Activated CD4-positive, alpha-beta T cell treated with anti-CD3 and anti-CD28 coated beads for 48 hours (primary cell): ENCODE measurements around the gene MYADML2.

Source experiments
- DNase-seq: peaks from one replicate; pipeline ENCODE4 v3.0.0-alpha.2; 2020

The MYADML2 gene

GRCh38 chr17:81909966-81910839 is 36.8 kb downstream of the MYADML2 start:
- DNase-seq, result no peak

GRCh38 chr17:81909231-81909630 is 37.8 kb downstream of the MYADML2 start:
- DNase-seq, result no peak

GRCh38 chr17:81908793-81909192 is 38.2 kb downstream of the MYADML2 start:
- no peak for DNase-seq

- no peak for DNase-seq
These were observed 39.6 kb downstream of the MYADML2 start for GRCh38 chr17:81907219-81908145.

GRCh38 chr17:81906476-81907218 is 40.4 kb downstream of the MYADML2 start:
- no peak for DNase-seq

- no peak for DNase-seq
These were observed 41.0 kb downstream of the MYADML2 start for GRCh38 chr17:81905993-81906392.

GRCh38 chr17:81905424-81905875 is 41.6 kb downstream of the MYADML2 start:
- no peak for DNase-seq

GRCh38 chr17:81904600-81905423 is 42.2 kb downstream of the MYADML2 start:
- DNase-seq, result no peak

- no peak for DNase-seq
These were observed 43.0 kb downstream of the MYADML2 start for GRCh38 chr17:81903896-81904599.

- DNase-seq, result no peak
These were observed 43.6 kb downstream of the MYADML2 start for GRCh38 chr17:81903415-81903831.

- DNase-seq, result no peak
These were observed 44.2 kb downstream of the MYADML2 start for GRCh38 chr17:81902653-81903414.

GRCh38 chr17:81902023-81902652 is 44.9 kb downstream of the MYADML2 start, which contains the start of gene NPB:
TSS of gene NPB (plus strand) at chr17:81902238. CDS start at chr17:81902278, 40 bp downstream.
- no peak for DNase-seq

GRCh38 chr17:81901167-81902022 is 45.6 kb downstream of the MYADML2 start:
- no peak for DNase-seq

- no peak for DNase-seq
These were observed 46.7 kb downstream of the MYADML2 start for GRCh38 chr17:81900181-81900820.

GRCh38 chr17:81899514-81900166 is 47.4 kb downstream of the MYADML2 start:
- no peak for DNase-seq

- DNase-seq, result no peak
These were observed 48.1 kb downstream of the MYADML2 start for GRCh38 chr17:81898885-81899284.

GRCh38 chr17:81898029-81898866 is 48.8 kb downstream of the MYADML2 start:
- DNase-seq, result no peak
